Measurements from ENCODE around the gene FGFBP2. TPM values are rescaled to one million over a fixed set of nuclear protein-coding genes. Genes with fewer than 3 reads are reported as not detected.

The FGFBP2 gene
- total and polyA plus RNA-seq, 11 donors = 0.39 to 15.6 (median 1.4) TPM

DNA sequence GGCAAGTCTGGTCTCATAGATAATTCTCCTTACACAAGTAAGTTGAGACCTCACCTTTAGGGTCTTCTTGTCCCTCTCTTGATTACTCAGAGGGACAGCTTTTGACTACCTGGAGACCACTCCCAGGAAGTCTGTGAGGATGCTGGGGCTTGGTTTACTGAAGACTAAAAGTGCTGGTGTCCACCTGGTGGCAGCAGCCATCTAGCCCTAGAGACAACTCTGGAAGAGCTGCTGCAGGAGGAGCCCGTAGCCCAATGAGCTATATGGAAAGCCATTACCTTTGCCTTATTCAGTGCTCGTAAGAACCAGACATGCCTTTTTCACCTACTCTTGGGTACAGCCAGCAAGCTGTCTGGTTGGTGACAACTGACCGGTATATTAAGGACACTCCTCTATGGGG is 7.3 kb downstream of the FGFBP2 start:
- peak in 1 of 4 donors; percentile 18 for ATAC-seq

DNA sequence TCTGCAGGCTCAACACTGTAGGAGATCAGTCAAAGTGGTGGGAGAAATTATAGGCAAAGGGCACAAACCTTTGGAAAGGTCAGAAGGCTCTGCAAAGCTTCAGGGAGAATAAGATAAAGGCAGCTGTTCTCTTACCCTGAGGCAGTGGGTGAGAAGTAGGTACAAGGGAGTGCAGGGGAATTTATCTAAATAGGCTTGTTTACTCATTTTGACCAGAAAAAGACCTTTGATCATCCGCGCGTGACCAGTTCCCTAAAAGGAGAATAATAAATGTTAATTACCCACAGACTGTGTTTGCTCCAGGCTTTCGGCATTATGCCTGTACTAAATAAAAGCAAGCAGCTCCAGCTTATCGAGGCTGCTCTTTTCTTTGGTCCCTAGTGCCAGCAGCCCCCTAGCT is 9.3 kb downstream of the FGFBP2 start:
- Histone ChIP-seq H3K4me1 (no peaks in the 10 kb centered on the region), H3K27ac (no peak overlapping the region), H3K9me3 (no peaks in the 10 kb centered on the region), H3K27me3 (no peaks in the 10 kb centered on the region), H3K36me3 (no peaks in the 10 kb centered on the region), H3K4me3 (no peak overlapping the region)
- ATAC-seq = no peak
- intact Hi-C loops (cut with DNase I) = loop anchor here in 1 of 10 donors (2.0 kb wide), 1 partner anchor 143 kb away; no protein-coding TSS in a partner anchor
- TF ChIP-seq POLR2A (IDR thresholded peaks at IDR 0.05) = no peak
- TF ChIP-seq, protein P1, sequence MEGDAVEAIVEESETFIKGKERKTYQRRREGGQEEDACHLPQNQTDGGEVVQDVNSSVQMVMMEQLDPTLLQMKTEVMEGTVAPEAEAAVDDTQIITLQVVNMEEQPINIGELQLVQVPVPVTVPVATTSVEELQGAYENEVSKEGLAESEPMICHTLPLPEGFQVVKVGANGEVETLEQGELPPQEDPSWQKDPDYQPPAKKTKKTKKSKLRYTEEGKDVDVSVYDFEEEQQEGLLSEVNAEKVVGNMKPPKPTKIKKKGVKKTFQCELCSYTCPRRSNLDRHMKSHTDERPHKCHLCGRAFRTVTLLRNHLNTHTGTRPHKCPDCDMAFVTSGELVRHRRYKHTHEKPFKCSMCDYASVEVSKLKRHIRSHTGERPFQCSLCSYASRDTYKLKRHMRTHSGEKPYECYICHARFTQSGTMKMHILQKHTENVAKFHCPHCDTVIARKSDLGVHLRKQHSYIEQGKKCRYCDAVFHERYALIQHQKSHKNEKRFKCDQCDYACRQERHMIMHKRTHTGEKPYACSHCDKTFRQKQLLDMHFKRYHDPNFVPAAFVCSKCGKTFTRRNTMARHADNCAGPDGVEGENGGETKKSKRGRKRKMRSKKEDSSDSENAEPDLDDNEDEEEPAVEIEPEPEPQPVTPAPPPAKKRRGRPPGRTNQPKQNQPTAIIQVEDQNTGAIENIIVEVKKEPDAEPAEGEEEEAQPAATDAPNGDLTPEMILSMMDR (IDR thresholded peaks at IDR 0.05) = no peak
- no peak for DNase-seq
- WGBS, 4 donors = 93 to 96% (median 94%) methylated on average over 5 of the region's 5 CpGs

More for the DNA sequence above, 7.3 kb downstream of the FGFBP2 start:
- WGBS, 4 donors = 82 to 100% (median 89%) methylated on average over 1 to 3 of the region's 3 CpGs
- TF ChIP-seq, protein P1 (IDR thresholded peaks at IDR 0.05) = no peak
- no peak for TF ChIP-seq POLR2A (IDR thresholded peaks at IDR 0.05)
- peaks cover 0 to under 1% (median 0%) of the 10 kb centered on the region in 12 donors for H3K4me1 ChIP-seq
- no peak overlapping the region for H3K27ac ChIP-seq
- no peaks in the 10 kb centered on the region for H3K27me3 ChIP-seq
- H3K36me3 ChIP-seq = no peaks in the 10 kb centered on the region
- no peaks in the 10 kb centered on the region for H3K9me3 ChIP-seq
- intact Hi-C loops (cut with DNase I) = loop anchor here (1.0 to 5.0 kb wide), 16 partner anchors 72 to 478 kb away; no protein-coding TSS in a partner anchor
- DNase-seq = no peak
- no peak overlapping the region for H3K4me3 ChIP-seq

DNA sequence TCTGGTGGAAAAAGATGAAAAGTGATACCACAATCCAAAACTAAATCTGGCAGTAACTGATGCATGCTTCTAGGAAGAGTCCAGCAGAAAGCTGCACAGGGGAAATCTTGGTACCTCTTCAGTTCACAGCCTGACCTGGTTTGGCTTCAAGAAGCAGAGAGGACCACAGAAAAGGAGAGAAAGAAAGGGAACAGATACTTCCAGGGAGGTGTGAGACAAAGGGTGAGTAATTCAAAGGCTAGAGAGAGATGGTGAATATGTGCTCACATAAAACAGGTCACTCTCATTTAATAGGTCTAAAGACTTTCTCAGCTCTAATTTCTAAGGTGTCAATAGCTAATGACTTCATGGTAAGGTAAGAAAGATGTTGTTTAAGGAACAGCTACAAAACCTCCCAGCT is 11.2 kb downstream of the FGFBP2 start:
- Histone ChIP-seq H3K4me1 (no peaks in the 10 kb centered on the region), H3K4me3 (no peak overlapping the region), H3K27me3 (no peaks in the 10 kb centered on the region), H3K27ac (no peak overlapping the region), H3K9me3 (no peaks in the 10 kb centered on the region), H3K36me3 (no peaks in the 10 kb centered on the region)
- DNase-seq (no peak), ATAC-seq (no peak)
- no peak for TF ChIP-seq POLR2A (IDR thresholded peaks at IDR 0.05)
- TF ChIP-seq, protein P1 (IDR thresholded peaks at IDR 0.05) = no peak
- intact Hi-C loops (cut with DNase I) = no loop called here

DNA sequence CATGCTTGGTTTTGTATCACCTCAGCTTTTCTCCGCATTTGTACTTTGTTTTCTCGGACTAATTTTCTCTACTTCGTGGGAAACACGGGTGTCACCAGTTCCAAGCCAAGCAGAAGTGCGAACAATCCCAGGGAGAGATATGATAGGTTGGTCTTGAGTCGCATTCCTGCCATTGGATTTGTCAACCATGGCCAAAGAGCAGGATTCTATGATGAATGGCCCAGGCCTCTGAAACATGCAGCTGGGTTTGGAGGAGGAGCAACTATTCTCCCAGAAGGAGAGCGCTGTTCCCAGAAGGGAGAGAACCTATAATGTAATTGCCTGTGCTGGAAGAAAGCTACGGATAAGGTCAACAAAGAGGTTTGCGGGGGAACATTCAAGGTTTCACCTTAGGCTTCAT is 14.1 kb downstream of the FGFBP2 start:
- no peak overlapping the region for H3K4me3 ChIP-seq
- 88 to 94% (median 93%) methylated on average over 9 of the region's 9 CpGs for WGBS, 4 donors
- intact Hi-C loops (cut with DNase I) = no loop called here
- no peaks in the 10 kb centered on the region for H3K4me1 ChIP-seq
- DNase-seq (no peak), ATAC-seq (no peak)
- H3K36me3 ChIP-seq = no peaks in the 10 kb centered on the region
- H3K9me3 ChIP-seq = no peaks in the 10 kb centered on the region
- TF ChIP-seq, protein P1 (IDR thresholded peaks at IDR 0.05) = no peak
- TF ChIP-seq POLR2A (IDR thresholded peaks at IDR 0.05) = no peak
- no peak overlapping the region for H3K27ac ChIP-seq
- H3K27me3 ChIP-seq = no peaks in the 10 kb centered on the region
